HepG2 (cell line): Measurements from ENCODE around the gene SUMO4. TPM values are rescaled to one million over a fixed set of nuclear protein-coding genes. Genes with fewer than 3 reads are reported as not detected.

Source experiments
- ARID3A ChIP-seq: IDR thresholded peaks from 2 replicates; pipeline ENCODE4 v1.6.1; 2012; ENCODE audit warnings: low read depth, low read length, improper control_type of control experiment
- ARNTL ChIP-seq: sonication (generic); formaldehyde crosslinking; IDR thresholded peaks from 2 replicates; pipeline ENCODE4 v1.4.0; 2020; ENCODE audit warnings: mild to moderate bottlenecking, missing genetic modification reagents
- ATRX ChIP-seq: sonication (generic); formaldehyde crosslinking; IDR thresholded peaks from 2 replicates; pipeline ENCODE4 v1.4.0; 2020; ENCODE audit warnings: missing genetic modification reagents, borderline replicate concordance
- CSRNP1 ChIP-seq: sonication (generic); formaldehyde crosslinking; IDR thresholded peaks from 2 replicates; pipeline ENCODE4 v1.8.1; 2023; ENCODE audit warnings: mild to moderate bottlenecking, missing genetic modification reagents
- HIC2 ChIP-seq: sonication (generic); formaldehyde crosslinking; IDR thresholded peaks from 2 replicates; pipeline ENCODE4 v1.9.0; 2022; ENCODE audit warnings: low read depth, missing genetic modification reagents
- HMGXB4 ChIP-seq, 2 experiments: sonication (generic) in 1 of 2; formaldehyde crosslinking in 1 of 2; IDR thresholded peaks; 2 replicates each; pipeline versions ENCODE4 v1.4.0 to v1.6.1; 2018 to 2020; ENCODE audit warnings: missing genetic modification reagents in 2 of 2, borderline replicate concordance in 1 of 2, low read depth in 1 of 2, mild to moderate bottlenecking in 1 of 2, missing biosample characterization in 1 of 2
- KDM3A ChIP-seq: IDR thresholded peaks from 2 replicates; pipeline ENCODE4 v1.6.1; 2018; ENCODE audit warnings: low read depth, missing compliant biosample characterization
- SMARCC2 ChIP-seq: fragments of 450-650 bp; IDR thresholded peaks from 2 replicates; pipeline ENCODE4 v1.6.1; 2017; ENCODE audit warnings: antibody characterized with exemption, mild to moderate bottlenecking
- SP5 ChIP-seq: IDR thresholded peaks from 2 replicates; pipeline ENCODE4 v1.6.1; 2016; ENCODE audit warnings: low read depth, borderline replicate concordance
- THAP9 ChIP-seq: sonication (generic); formaldehyde crosslinking; IDR thresholded peaks from 2 replicates; pipeline ENCODE4; 2020; ENCODE audit warnings: missing genetic modification reagents, mild to moderate bottlenecking, borderline replicate concordance
- ZKSCAN8 ChIP-seq: IDR thresholded peaks from 2 replicates; pipeline ENCODE4 v1.6.1; 2016; ENCODE audit warnings: borderline replicate concordance, missing genetic modification reagents, missing compliant biosample characterization
- ZNF234 ChIP-seq: sonication (generic); formaldehyde crosslinking; conservative IDR thresholded peaks from 2 replicates; pipeline ENCODE4 v1.5.1; 2020; ENCODE audit warnings: mild to moderate bottlenecking, missing genetic modification reagents
- ZNF24 ChIP-seq: fragments of 450-650 bp; IDR thresholded peaks from 2 replicates; pipeline ENCODE4 v1.6.1; 2017; ENCODE audit warnings: antibody characterized with exemption, mild to moderate bottlenecking
- ZNF382 ChIP-seq: sonication (generic); formaldehyde crosslinking; IDR thresholded peaks from 2 replicates; pipeline ENCODE4 v1.5.0; 2020; ENCODE audit warnings: missing genetic modification reagents, mild to moderate bottlenecking, borderline replicate concordance
- polyA plus RNA-seq, 8 experiments: library from polyadenylated mRNA; depleted of rRNA in 3 of 8; stranded (reverse) in 7 of 8; unstranded in 1 of 8; fragments of >200 nt; fragmentation: Illumina TruSeq in 4 of 8; extraction: Trizol in 4 of 8; gene quantifications; 2 replicates each; pipeline versions ENCODE4 v1.2.1 to v1.2.3, GENCODE V29; 2011 to 2016; ENCODE audit warnings: low read depth in 4 of 8, missing spikeins in 1 of 8, mixed read lengths in 1 of 8; ENCODE audit not compliant: insufficient read depth in 1 of 8
- total RNA-seq, 5 experiments: library from RNA; depleted of rRNA; stranded (reverse); fragments of >200 nt; fragmentation: Illumina TruSeq; extraction: Trizol; gene quantifications; 2 replicates each; pipeline ENCODE4 v1.2.3, GENCODE V29; 2016; ENCODE audit warnings: low read depth in 1 of 5

SUMO4 gene
- total and polyA plus RNA-seq, 2 of the 13 experiments (the other 11 are each of a cell fraction or from before 2014, with no cell fraction given), result 0.22 to 1.2 TPM

GRCh38 chr6:149431905-149432775 is 32.1 kb downstream of the SUMO4 start (continued):
- no peak for TF ChIP-seq HIC2
- TF ChIP-seq ATRX, result no peak
- no peak for TF ChIP-seq CSRNP1 (CRISPR knock-in tag)
- TF ChIP-seq SP5 (CRISPR knock-in tag), result peak; percentile 38; the same call in 1 of the 2 replicates
- no peak for TF ChIP-seq ZNF382
- no peak for TF ChIP-seq ZNF234
- no peak; the same call in 1 of the 2 replicates for TF ChIP-seq ARNTL (CRISPR knock-in tag)
- TF ChIP-seq ZKSCAN8 (CRISPR knock-in tag), result peak; percentile 54; the same call in 1 of the 2 replicates
- peak; percentile 60; the same call in 1 of the 2 replicates for TF ChIP-seq KDM3A (CRISPR knock-in tag)
- 0 out of 2 replicates have a peak, but pooled peaks have one; percentile 17 for TF ChIP-seq ZNF24
- no peak for TF ChIP-seq SMARCC2
- TF ChIP-seq THAP9 (CRISPR knock-in tag), result no peak
- 0 out of 2 replicates have a peak, but pooled peaks have one; percentile 35 for TF ChIP-seq ARID3A
- TF ChIP-seq HMGXB4 (CRISPR knock-in tag; IDR thresholded peaks at IDR 0.05; ENCODE audit: borderline replicate concordance in 1 of 2, low read depth in 1 of 2), result peak in 1 of 2 experiments; percentile 90; a peak in 1 of 4 replicates
